Small intestine (tissue), 7 donors: ENCODE data around the gene SYT15. TPM values are rescaled to one million over a fixed set of nuclear protein-coding genes. Genes with fewer than 3 reads are reported as not detected.
A peak's percentile ranks its signal among the peaks of the same experiment; 100 is the strongest.

ENCODE experiments used
- DNase-seq, 2 donors: peaks; one replicate each; pipeline versions ENCODE4 v3.0.0 to v3.0.0-alpha.2; 2013
- FAIRE-seq: peaks from 2 replicates; lab custom pipeline; 2012; peaks lifted over from hg19 to GRCh38; lab: Jason Lieb, UNC
- H3K27ac ChIP-seq, 3 donors: one replicate each; pipeline ENCODE4 v1.5.1; 2013; ENCODE audit warnings: low read length in 2 of 3, mild to moderate bottlenecking in 2 of 3, control low read depth in 1 of 3, inconsistent platforms in 1 of 3, low read depth in 1 of 3, moderate library complexity in 1 of 3
- H3K27me3 ChIP-seq, 3 donors: one replicate each; pipeline ENCODE4 v1.6.1; 2013; ENCODE audit warnings: low read length in 3 of 3, inconsistent platforms in 1 of 3; ENCODE audit not compliant: control insufficient read depth in 3 of 3, insufficient read depth in 3 of 3
- H3K36me3 ChIP-seq, 3 donors: one replicate each; pipeline ENCODE4 v1.6.1; 2013; ENCODE audit warnings: low read length in 3 of 3, inconsistent platforms in 1 of 3, low read depth in 1 of 3, mild to moderate bottlenecking in 1 of 3, moderate library complexity in 1 of 3; ENCODE audit not compliant: control insufficient read depth in 3 of 3, insufficient read depth in 2 of 3
- H3K4me1 ChIP-seq, 3 donors: one replicate each; pipeline ENCODE4 v1.6.1; 2013; ENCODE audit warnings: low read length in 2 of 3, inconsistent platforms in 1 of 3, low read depth in 1 of 3, mild to moderate bottlenecking in 1 of 3, moderate library complexity in 1 of 3; ENCODE audit not compliant: control insufficient read depth in 3 of 3, insufficient read depth in 2 of 3
- H3K4me3 ChIP-seq, 3 donors: one replicate each; pipeline ENCODE4 v1.5.1; 2013; ENCODE audit warnings: low read length in 3 of 3, control low read depth in 1 of 3, inconsistent platforms in 1 of 3, low read depth in 1 of 3, mild to moderate bottlenecking in 1 of 3, moderate library complexity in 1 of 3
- H3K9me3 ChIP-seq, 2 donors: one replicate each; pipeline ENCODE4 v1.6.1; 2013; ENCODE audit warnings: low read depth in 1 of 2, low read length in 1 of 2; ENCODE audit not compliant: control insufficient read depth in 2 of 2, insufficient read depth in 1 of 2
- WGBS, 3 donors: extraction: QIAGEN DNeasy Blood & Tissue Kit; methylation state at CpG; one replicate each; pipeline ENCODE4 v1.1.7; 2013; 5-methylcytosine and 5-hydroxymethylcytosine counted together
- polyA plus RNA-seq, 4 donors: library from polyadenylated mRNA; stranded (reverse) in 3 of 4; unstranded in 1 of 4; fragments of 200-250 nt in 3 of 4; fragments of 120-200 nt in 1 of 4; gene quantifications; one replicate each; pipeline versions ENCODE4 v1.2.1 to v1.2.3, GENCODE V29; 2013
- donor health status: healthy with polysubstance abuse.
- donor health status: control.
- donor health status: control.
- donor health status: Bipolar disorder and iron deficiency.
- donor health status: healthy.

Gene SYT15
- polyA plus RNA-seq, 4 donors, result 0.27 to 2.9 (median 1.7) TPM; not detected in 1

DNA sequence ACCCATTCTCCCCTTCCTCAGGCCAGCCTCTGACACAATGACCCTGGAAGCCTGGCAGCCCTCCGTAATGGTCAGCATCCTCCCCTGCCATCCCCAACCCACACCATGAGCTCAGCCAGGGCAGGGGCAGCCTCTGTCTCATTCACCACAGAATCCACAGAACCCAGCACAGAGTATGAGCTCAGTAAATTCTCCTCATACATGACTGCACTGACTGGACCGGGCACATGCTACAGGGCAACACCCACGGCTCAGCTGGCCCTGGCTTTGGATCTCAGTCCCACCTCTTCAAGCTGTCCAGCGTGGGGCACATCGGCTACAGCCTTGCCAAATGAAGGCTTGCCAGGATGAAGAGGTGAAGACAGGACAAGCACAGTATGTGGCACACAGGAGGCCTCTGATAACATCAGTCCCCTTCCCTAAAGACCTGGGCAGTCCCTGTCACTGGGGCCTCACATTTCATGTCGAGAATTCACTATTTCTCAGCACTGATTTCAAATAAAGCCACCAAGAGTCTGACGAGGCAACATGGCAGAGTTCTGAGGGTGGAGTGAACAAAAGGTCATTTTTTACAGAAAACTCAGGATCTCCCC is 30.3 kb upstream of the SYT15 start:
- no peaks in the 10 kb centered on the region for H3K9me3 ChIP-seq
- no peak for FAIRE-seq
- H3K4me3 ChIP-seq, result no peak overlapping the region
- peaks cover 0 to 45% (median 0%) of the 10 kb centered on the region in 3 donors for H3K36me3 ChIP-seq
- no peak for DNase-seq
- no peak overlapping the region for H3K27ac ChIP-seq
- 70 to 72% (median 72%) methylated on average over 7 of the region's 7 CpGs for WGBS, 3 donors
- no peaks in the 10 kb centered on the region for H3K4me1 ChIP-seq
- H3K27me3 ChIP-seq, result no peaks in the 10 kb centered on the region

DNA sequence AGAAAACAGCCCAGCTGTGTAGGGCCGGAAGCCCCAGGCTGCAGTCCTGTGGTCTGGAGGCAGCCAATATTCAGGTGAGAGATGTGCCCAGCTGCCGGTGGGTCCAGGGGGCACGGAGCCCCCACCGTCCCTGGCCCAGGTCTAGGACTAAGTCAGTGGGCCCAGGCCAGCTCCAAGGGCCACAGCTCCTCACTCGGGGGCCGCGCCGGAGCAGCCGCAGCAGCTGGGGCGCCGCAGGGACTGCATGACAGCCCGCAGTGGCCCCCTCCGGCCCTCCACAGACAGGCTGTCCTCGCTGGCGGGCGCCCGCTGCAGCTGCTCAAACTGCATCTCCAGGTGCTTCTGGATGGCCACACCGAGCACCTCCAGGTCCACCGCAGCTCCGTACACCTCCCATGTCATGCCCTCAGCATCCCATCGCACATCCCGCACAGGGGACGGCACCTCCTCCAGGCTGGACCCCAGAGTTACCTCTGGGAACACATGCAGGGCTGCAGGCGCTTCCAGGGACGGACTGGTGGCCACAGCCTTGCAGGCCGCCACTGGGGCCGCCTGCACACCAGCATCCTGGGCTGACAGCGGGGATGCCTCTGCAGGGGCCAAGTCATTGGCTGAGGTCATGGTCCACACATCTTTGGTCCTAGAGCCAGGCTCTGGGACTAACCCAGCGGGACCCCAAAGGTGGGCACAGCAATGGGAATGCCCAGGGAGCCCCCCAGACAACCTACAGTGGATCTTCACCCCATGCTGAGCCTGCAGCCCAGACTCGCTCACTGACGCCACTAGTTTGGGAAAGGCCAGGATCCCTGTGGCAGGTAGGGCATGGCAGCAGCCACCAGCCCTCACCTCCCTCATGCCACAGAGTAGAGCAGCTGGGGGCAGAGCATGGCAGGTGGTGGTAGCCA is 29.5 kb upstream of the SYT15 start:
- H3K27me3 ChIP-seq, result no peaks in the 10 kb centered on the region
- H3K27ac ChIP-seq, result no peak overlapping the region
- DNase-seq, result no peak
- H3K9me3 ChIP-seq, result no peaks in the 10 kb centered on the region
- H3K36me3 ChIP-seq, result peaks cover 0 to 44% (median 0%) of the 10 kb centered on the region in 3 donors
- WGBS, 3 donors, result 88 to 90% (median 89%) methylated on average over 31 of the region's 31 CpGs
- FAIRE-seq, result no peak
- no peaks in the 10 kb centered on the region for H3K4me1 ChIP-seq
- H3K4me3 ChIP-seq, result no peak overlapping the region

DNA sequence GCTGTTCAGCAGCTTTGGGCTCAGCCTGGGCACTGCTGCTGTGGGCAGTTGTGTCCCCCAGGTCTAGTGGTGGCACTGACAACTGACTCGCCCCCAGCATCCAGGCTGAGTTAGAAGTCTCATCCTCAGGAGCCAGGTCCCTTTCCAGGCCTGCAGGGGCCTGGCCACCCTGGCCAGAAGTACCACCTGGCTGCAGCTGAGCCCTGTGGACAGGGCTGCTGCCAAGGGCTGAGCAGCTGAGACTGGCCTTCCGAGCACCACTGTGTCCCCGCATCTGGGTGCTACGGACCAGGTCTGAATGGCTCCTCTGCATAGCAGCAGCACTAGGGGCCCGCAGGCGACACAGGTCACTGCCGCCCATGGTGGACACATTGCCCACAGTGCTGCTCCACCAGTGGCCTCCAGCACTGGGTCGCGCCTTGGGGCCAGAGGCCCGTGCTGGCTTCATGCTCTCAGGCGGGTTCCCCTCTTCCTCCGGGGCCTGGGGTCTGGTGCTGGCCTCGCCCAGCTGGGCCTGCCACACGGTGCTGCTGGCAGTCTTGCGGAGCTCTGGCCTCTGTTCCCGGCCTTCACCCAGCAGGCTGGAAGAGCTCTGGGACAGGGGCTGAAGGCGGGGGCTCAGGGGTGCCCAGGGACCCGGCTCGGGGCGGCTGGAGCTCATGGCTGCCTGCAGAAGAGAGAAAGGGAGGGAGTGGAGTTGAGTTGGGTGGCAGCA is 28.7 kb upstream of the SYT15 start:
- DNase-seq (no peak), FAIRE-seq (no peak)
- Histone ChIP-seq H3K36me3 (peaks cover 0 to 44% (median 0%) of the 10 kb centered on the region in 3 donors), H3K4me1 (peaks cover 0 to under 1% (median 0%) of the 10 kb centered on the region in 3 donors), H3K27me3 (peaks cover 0 to under 1% (median 0%) of the 10 kb centered on the region in 3 donors), H3K27ac (no peak overlapping the region), H3K4me3 (no peak overlapping the region), H3K9me3 (no peaks in the 10 kb centered on the region)
- 80 to 86% (median 85%) methylated on average over 20 of the region's 20 CpGs for WGBS, 3 donors

DNA sequence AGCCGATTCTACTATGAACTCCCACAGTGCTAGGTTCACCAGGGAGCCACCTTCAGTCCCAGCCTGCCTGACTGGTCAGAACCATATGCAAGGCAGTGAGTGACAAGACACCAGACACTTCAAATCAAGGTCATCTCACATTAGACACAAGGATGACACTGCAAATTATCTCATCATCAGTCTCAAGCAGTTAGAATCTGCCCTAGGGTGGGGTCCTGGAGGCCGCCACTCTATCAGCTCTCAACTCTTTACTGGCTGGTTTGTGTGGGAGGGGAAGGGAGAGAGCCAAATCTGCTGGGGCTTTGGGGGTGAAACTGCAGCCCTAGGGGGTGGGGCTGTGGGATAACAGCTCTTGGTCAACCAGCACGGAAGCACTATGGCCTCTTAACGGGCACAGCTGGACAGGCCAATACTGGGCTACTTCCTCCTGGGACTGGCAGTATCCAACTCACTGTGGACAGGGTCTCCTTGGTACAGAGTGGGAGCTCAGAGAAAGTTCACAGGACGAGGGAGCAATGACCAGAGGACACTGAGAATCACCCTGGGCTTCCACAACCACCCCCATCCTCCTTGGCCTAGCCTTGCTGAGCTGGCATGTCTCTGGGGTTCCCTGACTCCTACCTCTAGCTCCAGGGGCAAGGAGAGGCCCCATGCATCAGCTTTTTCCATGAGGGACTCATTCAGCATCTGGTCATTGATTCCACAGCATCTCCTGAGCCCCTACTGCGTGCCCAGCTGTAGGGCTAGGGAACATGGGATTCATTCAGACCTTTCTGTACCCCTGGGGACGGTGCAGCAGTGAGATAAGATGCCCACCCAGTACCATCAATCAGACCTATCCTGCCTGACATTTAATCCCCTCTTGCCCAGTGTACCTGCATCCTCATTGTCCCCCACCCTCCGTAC is 27.9 kb upstream of the SYT15 start:
- no peak for DNase-seq
- Histone ChIP-seq H3K27ac (no peak overlapping the region), H3K4me1 (peaks cover 0 to 9% (median 3%) of the 10 kb centered on the region in 3 donors), H3K36me3 (peaks cover 0 to 44% (median 0%) of the 10 kb centered on the region in 3 donors), H3K4me3 (no peak overlapping the region), H3K9me3 (no peaks in the 10 kb centered on the region), H3K27me3 (peaks cover 0 to 7% (median 7%) of the 10 kb centered on the region in 3 donors)
- 72 to 81% (median 77%) methylated on average over 8 of the region's 8 CpGs for WGBS, 3 donors
- FAIRE-seq, result no peak

DNA sequence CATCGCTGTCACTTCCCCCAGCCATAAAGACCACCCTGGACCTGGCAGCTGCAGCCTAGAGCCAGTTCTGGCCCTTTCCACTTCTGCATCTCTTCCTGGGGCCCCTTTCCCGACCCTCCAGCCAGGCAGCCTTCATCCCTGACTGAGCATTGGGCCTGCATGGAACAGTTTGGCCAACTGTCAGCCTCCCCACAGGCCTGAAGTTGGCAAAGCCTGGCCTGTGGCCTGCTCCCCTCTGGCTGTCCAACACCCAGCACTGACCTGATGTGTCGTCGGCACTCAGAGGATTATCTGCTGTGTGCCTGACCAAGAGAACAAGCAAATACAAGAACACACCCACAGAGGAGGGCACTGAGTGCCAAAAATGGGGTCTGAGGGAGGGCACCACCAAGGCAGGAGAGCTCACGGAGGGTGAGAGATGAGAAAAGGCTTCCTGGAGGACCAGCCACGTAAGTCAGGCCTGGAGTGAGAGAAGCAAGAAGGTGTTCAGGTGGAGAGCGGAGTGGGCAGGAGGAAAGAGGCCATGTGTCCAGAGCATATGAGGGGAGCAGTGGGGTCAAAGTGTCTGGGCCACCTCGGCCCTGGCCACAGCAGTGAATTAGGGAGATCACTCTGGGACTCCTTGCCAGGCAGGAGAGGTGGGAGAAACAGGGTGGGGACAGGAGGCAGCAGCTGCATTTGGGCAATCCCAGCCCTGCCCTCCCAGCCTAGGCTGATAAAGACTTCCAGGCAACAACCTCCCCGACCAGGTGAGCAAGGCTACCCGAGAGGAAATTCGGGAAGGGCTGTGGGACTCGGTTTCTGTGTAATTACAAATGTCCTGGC is 27.0 kb upstream of the SYT15 start:
- no peak for FAIRE-seq
- 56 to 74% (median 58%) methylated on average over 12 of the region's 12 CpGs for WGBS, 3 donors
- DNase-seq, result no peak
- Histone ChIP-seq H3K4me1 (peaks cover 0 to 9% (median 3%) of the 10 kb centered on the region in 3 donors), H3K4me3 (no peak overlapping the region), H3K9me3 (no peaks in the 10 kb centered on the region), H3K36me3 (peaks cover 0 to 44% (median 0%) of the 10 kb centered on the region in 3 donors), H3K27me3 (peaks cover 0 to 9% (median 8%) of the 10 kb centered on the region in 3 donors), H3K27ac (no peak overlapping the region)

DNA sequence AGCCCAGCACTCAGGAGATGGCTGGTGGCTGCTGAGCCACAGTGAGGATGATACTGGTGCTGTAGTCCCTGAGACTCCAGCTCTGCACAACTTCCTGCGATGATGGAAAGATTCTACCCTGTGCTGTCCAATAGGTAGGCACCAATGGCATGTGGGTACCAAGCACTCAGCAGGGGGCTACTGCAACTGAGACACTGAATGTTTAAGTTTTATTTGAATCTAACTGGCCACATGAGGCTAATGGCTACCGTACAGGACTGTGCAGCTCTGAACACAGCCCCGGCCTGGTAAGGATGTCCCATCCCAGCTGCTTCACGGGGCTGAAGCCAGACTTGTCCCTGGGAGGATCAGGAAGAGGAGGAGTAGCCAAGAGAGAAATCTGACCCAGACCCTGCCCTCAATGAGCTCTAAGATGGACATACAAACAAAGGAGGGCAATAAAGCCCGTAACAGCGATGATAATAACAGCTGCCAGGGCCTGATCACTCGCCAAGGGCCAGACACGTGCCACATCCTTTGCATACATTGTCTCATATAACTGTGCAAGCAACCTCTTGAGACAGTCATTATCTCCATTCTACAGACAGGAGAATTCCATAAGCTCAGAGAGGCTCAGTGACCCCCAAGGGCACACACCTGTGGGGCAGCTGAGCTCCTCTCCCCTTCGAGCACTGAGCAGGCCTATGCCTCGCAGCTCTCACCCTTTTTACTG is 26.2 kb upstream of the SYT15 start:
- Histone ChIP-seq H3K36me3 (peaks cover 0 to 42% (median 0%) of the 10 kb centered on the region in 3 donors), H3K9me3 (no peaks in the 10 kb centered on the region), H3K27ac (no peak overlapping the region), H3K4me3 (no peak overlapping the region), H3K27me3 (peaks cover 4 to 16% (median 13%) of the 10 kb centered on the region in 3 donors), H3K4me1 (peaks cover 0 to 9% (median 3%) of the 10 kb centered on the region in 3 donors)
- DNase-seq (peak in 1 of 2 donors; percentile 48), FAIRE-seq (no peak)
- WGBS, 3 donors, result 65 to 74% (median 66%) methylated on average over 10 of the region's 10 CpGs
